Measurements from ENCODE around the gene SLC8A3.

The SLC8A3 gene

DNA sequence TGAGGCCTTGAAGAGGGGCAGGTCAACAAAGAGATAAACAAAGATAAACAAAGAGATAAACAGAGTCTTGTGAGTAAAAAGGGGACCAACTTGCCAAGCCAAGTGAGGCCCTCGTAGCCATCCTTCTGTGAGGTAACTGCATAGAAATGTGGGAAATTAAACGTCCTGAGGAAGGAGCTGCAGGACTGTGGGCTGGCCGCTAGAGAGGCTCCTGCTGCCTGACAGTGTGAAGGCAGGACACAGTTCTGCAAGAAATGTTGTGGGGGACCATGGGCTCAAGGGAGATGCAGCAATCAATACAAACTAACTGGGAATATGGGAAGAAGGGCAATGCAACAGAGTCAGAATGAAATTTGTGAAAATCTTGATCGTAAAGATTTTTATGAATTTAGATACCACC is 91.9 kb downstream of the SLC8A3 start:
- Histone ChIP-seq H2BK120ac (ENCODE audit: low read depth, low read length) (no peak overlapping the region), H3K27me3 (ENCODE audit: control insufficient read depth in 3 of 3, insufficient read depth in 3 of 3, low read depth in 1 of 3, low read length in 3 of 3) (peaks cover 0 to 8% (median 0%) of the 10 kb centered on the region in 3 experiments), H2BK5ac (ENCODE audit: low read length) (no peak overlapping the region), H3K4me1 (ENCODE audit: control insufficient read depth in 2 of 2, insufficient read depth in 1 of 2, low read depth in 1 of 2, low read length in 2 of 2) (no peaks in the 10 kb centered on the region), H3K18ac (ENCODE audit: low read length) (no peak overlapping the region), H3K79me1 (ENCODE audit: low read depth, low read length) (no peaks in the 10 kb centered on the region), H3K27ac (replicated peaks; ENCODE audit: low read length) (no peak overlapping the region), H4K8ac (ENCODE audit: low read depth, low read length) (no peak overlapping the region), H3K9me3 (replicated peaks in 1 of 2; ENCODE audit: control insufficient read depth in 2 of 2, insufficient read depth in 1 of 2, low read depth in 1 of 2, low read length in 2 of 2) (no peaks in the 10 kb centered on the region), H2BK15ac (ENCODE audit: low read length) (no peak overlapping the region), H3K4ac (ENCODE audit: low read length) (no peak overlapping the region), H3K4me3 (ENCODE audit: low read length in 2 of 2) (no peak overlapping the region), H2BK12ac (ENCODE audit: low read length) (no peak overlapping the region), H3K4me2 (ENCODE audit: insufficient read depth, low read length, poor library complexity, severe bottlenecking) (no peak overlapping the region), H3K9ac (ENCODE audit: low read depth, low read length, poor library complexity) (no peak overlapping the region), H4K91ac (ENCODE audit: low read depth, low read length, poor library complexity) (no peak overlapping the region), H2AK5ac (ENCODE audit: low read depth, low read length) (no peak overlapping the region), H3K23ac (ENCODE audit: low read depth, low read length, poor library complexity) (no peak overlapping the region), H3K14ac (ENCODE audit: low read length) (no peak overlapping the region), H3K36me3 (replicated peaks in 1 of 2; ENCODE audit: control insufficient read depth in 2 of 2, insufficient read depth in 2 of 2, low read length in 2 of 2) (no peaks in the 10 kb centered on the region), H2AFZ (ENCODE audit: low read length) (no peak overlapping the region)
- no CpG with 5 or more reads among the region's 4 CpGs for WGBS, 2 donors (ENCODE audit: extremely low coverage in 2 of 2, insufficient read length in 2 of 2, insufficient replicate concordance in 1 of 2)
- DNase-seq (ENCODE audit: low spot score), result no peak

DNA sequence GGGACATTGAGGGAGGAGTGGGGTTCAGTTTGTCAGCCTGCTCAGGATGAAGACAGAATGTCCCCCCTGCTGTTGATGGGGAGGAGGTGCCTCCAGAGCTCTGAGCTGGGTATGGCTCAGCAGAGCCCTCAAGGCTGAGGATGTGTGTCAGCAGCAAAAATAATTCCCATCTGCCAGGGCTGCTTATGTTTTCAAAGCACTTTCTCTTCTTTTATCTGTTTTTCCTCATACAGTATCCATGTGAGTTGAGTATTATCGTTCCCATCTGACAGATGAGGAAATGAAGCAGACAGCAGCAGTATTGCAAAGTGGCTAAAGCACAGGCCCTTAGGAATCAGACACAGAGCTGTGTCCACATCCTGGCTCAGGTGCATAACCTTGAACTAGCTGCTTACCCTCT is 94.1 kb downstream of the SLC8A3 start:
- Histone ChIP-seq H3K4me3 (ENCODE audit: low read length in 2 of 2) (no peak overlapping the region), H4K8ac (ENCODE audit: low read depth, low read length) (no peak overlapping the region)
- no peak for DNase-seq (ENCODE audit: low spot score)

DNA sequence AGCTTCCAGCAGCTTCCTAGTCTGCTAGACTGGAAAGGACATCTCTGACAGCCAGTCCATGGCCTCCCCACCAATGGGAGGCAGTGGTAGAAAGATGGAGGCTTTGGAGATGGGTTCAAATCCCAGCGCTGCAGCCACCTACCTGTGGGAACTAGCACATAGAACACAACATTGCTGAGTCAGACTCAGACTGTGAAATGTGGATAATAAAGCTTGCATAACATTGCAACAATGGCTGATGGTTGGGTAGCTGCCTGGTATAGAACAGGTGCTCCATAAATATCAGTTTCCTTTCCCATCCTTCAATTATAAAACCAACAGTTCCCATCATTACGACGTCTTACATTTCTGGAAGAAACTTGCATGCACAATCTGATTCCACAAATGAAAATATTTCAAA is 94.6 kb downstream of the SLC8A3 start:
- WGBS, 2 donors (ENCODE audit: extremely low coverage in 2 of 2, insufficient read length in 2 of 2, insufficient replicate concordance in 1 of 2), result no CpG with 5 or more reads among the region's 3 CpGs

More for the DNA sequence above, 94.1 kb downstream of the SLC8A3 start:
- Histone ChIP-seq H3K4me1 (ENCODE audit: control insufficient read depth in 2 of 2, insufficient read depth in 1 of 2, low read depth in 1 of 2, low read length in 2 of 2) (no peaks in the 10 kb centered on the region), H3K36me3 (replicated peaks in 1 of 2; ENCODE audit: control insufficient read depth in 2 of 2, insufficient read depth in 2 of 2, low read length in 2 of 2) (no peaks in the 10 kb centered on the region), H3K9ac (ENCODE audit: low read depth, low read length, poor library complexity) (no peak overlapping the region), H3K79me1 (ENCODE audit: low read depth, low read length) (no peaks in the 10 kb centered on the region), H3K27ac (replicated peaks; ENCODE audit: low read length) (no peak overlapping the region), H3K4ac (ENCODE audit: low read length) (no peak overlapping the region), H2BK120ac (ENCODE audit: low read depth, low read length) (no peak overlapping the region), H4K91ac (ENCODE audit: low read depth, low read length, poor library complexity) (no peak overlapping the region), H2BK12ac (ENCODE audit: low read length) (no peak overlapping the region), H3K23ac (ENCODE audit: low read depth, low read length, poor library complexity) (no peak overlapping the region), H2BK5ac (ENCODE audit: low read length) (no peak overlapping the region), H2BK15ac (ENCODE audit: low read length) (no peak overlapping the region), H3K14ac (ENCODE audit: low read length) (no peak overlapping the region), H3K27me3 (ENCODE audit: control insufficient read depth in 3 of 3, insufficient read depth in 3 of 3, low read depth in 1 of 3, low read length in 3 of 3) (peaks cover 0 to 12% (median 0%) of the 10 kb centered on the region in 3 experiments), H2AFZ (ENCODE audit: low read length) (no peak overlapping the region), H2AK5ac (ENCODE audit: low read depth, low read length) (no peak overlapping the region), H3K18ac (ENCODE audit: low read length) (no peak overlapping the region), H3K4me2 (ENCODE audit: insufficient read depth, low read length, poor library complexity, severe bottlenecking) (no peak overlapping the region), H3K9me3 (replicated peaks in 1 of 2; ENCODE audit: control insufficient read depth in 2 of 2, insufficient read depth in 1 of 2, low read depth in 1 of 2, low read length in 2 of 2) (no peaks in the 10 kb centered on the region)
- WGBS, 2 donors (ENCODE audit: extremely low coverage in 2 of 2, insufficient read length in 2 of 2, insufficient replicate concordance in 1 of 2), result no CpG with 5 or more reads among the region's 1 CpG

DNA sequence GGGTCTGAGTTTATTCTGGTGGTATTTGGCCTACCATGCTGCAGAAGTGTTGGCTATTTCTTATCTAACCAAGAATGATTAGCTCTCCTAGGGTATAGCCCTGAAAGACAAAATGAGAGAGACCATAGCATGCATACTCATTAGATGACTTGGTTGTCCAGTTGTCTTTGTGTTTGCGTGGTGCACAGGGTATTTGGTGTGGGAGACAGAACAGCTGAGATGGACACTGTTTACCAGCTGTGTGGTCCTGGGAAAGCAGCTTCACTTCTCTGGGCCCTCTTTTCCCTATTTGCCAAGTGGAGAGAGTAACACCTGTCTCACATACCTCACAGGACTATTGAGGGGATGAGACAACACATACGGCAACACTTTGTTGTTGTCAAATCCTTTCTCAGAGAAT is 95.6 kb downstream of the SLC8A3 start:
- Histone ChIP-seq H3K27ac (replicated peaks; ENCODE audit: low read length) (no peak overlapping the region), H3K18ac (ENCODE audit: low read length) (no peak overlapping the region), H2BK120ac (ENCODE audit: low read depth, low read length) (no peak overlapping the region), H2AK5ac (ENCODE audit: low read depth, low read length) (no peak overlapping the region), H3K4me2 (ENCODE audit: insufficient read depth, low read length, poor library complexity, severe bottlenecking) (no peak overlapping the region), H3K9me3 (replicated peaks in 1 of 2; ENCODE audit: control insufficient read depth in 2 of 2, insufficient read depth in 1 of 2, low read depth in 1 of 2, low read length in 2 of 2) (no peaks in the 10 kb centered on the region), H3K27me3 (ENCODE audit: control insufficient read depth in 3 of 3, insufficient read depth in 3 of 3, low read depth in 1 of 3, low read length in 3 of 3) (peaks cover 0 to 12% (median 0%) of the 10 kb centered on the region in 3 experiments), H2BK12ac (ENCODE audit: low read length) (no peak overlapping the region), H3K4me1 (ENCODE audit: control insufficient read depth in 2 of 2, insufficient read depth in 1 of 2, low read depth in 1 of 2, low read length in 2 of 2) (no peaks in the 10 kb centered on the region), H3K4ac (ENCODE audit: low read length) (no peak overlapping the region), H2BK15ac (ENCODE audit: low read length) (no peak overlapping the region), H2AFZ (ENCODE audit: low read length) (no peak overlapping the region), H3K23ac (ENCODE audit: low read depth, low read length, poor library complexity) (no peak overlapping the region), H4K91ac (ENCODE audit: low read depth, low read length, poor library complexity) (no peak overlapping the region), H3K9ac (ENCODE audit: low read depth, low read length, poor library complexity) (no peak overlapping the region), H2BK5ac (ENCODE audit: low read length) (no peak overlapping the region), H3K36me3 (replicated peaks in 1 of 2; ENCODE audit: control insufficient read depth in 2 of 2, insufficient read depth in 2 of 2, low read length in 2 of 2) (no peaks in the 10 kb centered on the region), H4K8ac (ENCODE audit: low read depth, low read length) (no peak overlapping the region), H3K79me1 (ENCODE audit: low read depth, low read length) (no peaks in the 10 kb centered on the region), H3K14ac (ENCODE audit: low read length) (no peak overlapping the region), H3K4me3 (ENCODE audit: low read length in 2 of 2) (no peak overlapping the region)
- WGBS, 2 donors (ENCODE audit: extremely low coverage in 2 of 2, insufficient read length in 2 of 2, insufficient replicate concordance in 1 of 2), result no CpG with 5 or more reads among the region's 2 CpGs
- DNase-seq (ENCODE audit: low spot score), result no peak

More for the DNA sequence above, 94.6 kb downstream of the SLC8A3 start:
- Histone ChIP-seq H3K27me3 (ENCODE audit: control insufficient read depth in 3 of 3, insufficient read depth in 3 of 3, low read depth in 1 of 3, low read length in 3 of 3) (peaks cover 0 to 12% (median 0%) of the 10 kb centered on the region in 3 experiments), H3K4me3 (ENCODE audit: low read length in 2 of 2) (no peak overlapping the region), H4K8ac (ENCODE audit: low read depth, low read length) (no peak overlapping the region), H3K79me1 (ENCODE audit: low read depth, low read length) (no peaks in the 10 kb centered on the region), H3K4ac (ENCODE audit: low read length) (no peak overlapping the region), H2BK5ac (ENCODE audit: low read length) (no peak overlapping the region), H3K23ac (ENCODE audit: low read depth, low read length, poor library complexity) (no peak overlapping the region), H3K36me3 (replicated peaks in 1 of 2; ENCODE audit: control insufficient read depth in 2 of 2, insufficient read depth in 2 of 2, low read length in 2 of 2) (no peaks in the 10 kb centered on the region), H3K14ac (ENCODE audit: low read length) (no peak overlapping the region), H3K4me2 (ENCODE audit: insufficient read depth, low read length, poor library complexity, severe bottlenecking) (no peak overlapping the region), H2BK12ac (ENCODE audit: low read length) (no peak overlapping the region), H2BK120ac (ENCODE audit: low read depth, low read length) (no peak overlapping the region), H3K18ac (ENCODE audit: low read length) (no peak overlapping the region), H2AFZ (ENCODE audit: low read length) (no peak overlapping the region), H3K4me1 (ENCODE audit: control insufficient read depth in 2 of 2, insufficient read depth in 1 of 2, low read depth in 1 of 2, low read length in 2 of 2) (no peaks in the 10 kb centered on the region), H2BK15ac (ENCODE audit: low read length) (no peak overlapping the region), H3K9ac (ENCODE audit: low read depth, low read length, poor library complexity) (no peak overlapping the region), H2AK5ac (ENCODE audit: low read depth, low read length) (no peak overlapping the region), H4K91ac (ENCODE audit: low read depth, low read length, poor library complexity) (no peak overlapping the region), H3K27ac (replicated peaks; ENCODE audit: low read length) (no peak overlapping the region), H3K9me3 (replicated peaks in 1 of 2; ENCODE audit: control insufficient read depth in 2 of 2, insufficient read depth in 1 of 2, low read depth in 1 of 2, low read length in 2 of 2) (no peaks in the 10 kb centered on the region)
- DNase-seq (ENCODE audit: low spot score), result no peak

Data from neuronal stem cell (in vitro differentiated cells).